Choroid plexus epithelial cell (primary cell): ENCODE measurements around the gene HECW1.
"Not testable (repeated sequence)": the region's sequence is repeated elsewhere in the genome, so short reads cannot be mapped to it uniquely, and the experiment has no call there.

Source experiments
- DNase-seq: peaks from one replicate; pipeline ENCODE4 v3.0.0-alpha.2; 2010; ENCODE audit warnings: low read depth
- H3K4me3 ChIP-seq: 2 replicates; pipeline ENCODE4 v1.5.1; 2011; ENCODE audit warnings: low read depth, mild to moderate bottlenecking, control low read depth, low read length, moderate library complexity
- CTCF ChIP-seq: conservative IDR thresholded peaks from 2 replicates; pipeline ENCODE4 v1.5.1; 2011; ENCODE audit warnings: low read depth, mild to moderate bottlenecking, control low read depth, inconsistent platforms, low read length, moderate library complexity

HECW1 gene

GRCh38 chr7:43480581-43480980 lies 368.1 kb downstream of the HECW1 start:
- DNase-seq = no peak
- no peak for TF ChIP-seq CTCF
- no peak overlapping the region for H3K4me3 ChIP-seq

- TF ChIP-seq CTCF = no peak
- peak; percentile 72 for DNase-seq
- no peak overlapping the region for H3K4me3 ChIP-seq
Observed at GRCh38 chr7:43481902-43482678, 369.6 kb downstream of the HECW1 start.

- TF ChIP-seq CTCF = no peak
- DNase-seq = no peak
- no peak overlapping the region for H3K4me3 ChIP-seq
Observed at GRCh38 chr7:43482679-43483252, 370.3 kb downstream of the HECW1 start.

- DNase-seq = no peak
- no peak overlapping the region for H3K4me3 ChIP-seq
- TF ChIP-seq CTCF = no peak
Observed at GRCh38 chr7:43484678-43485395, 372.4 kb downstream of the HECW1 start.

- no peak overlapping the region for H3K4me3 ChIP-seq
- DNase-seq = no peak
- no peak for TF ChIP-seq CTCF
Observed at GRCh38 chr7:43485580-43485979, 373.1 kb downstream of the HECW1 start.

- H3K4me3 ChIP-seq = not testable (repeated sequence)
Observed at GRCh38 chr7:43486008-43486407, 373.6 kb downstream of the HECW1 start.

GRCh38 chr7:43486634-43487033 lies 374.2 kb downstream of the HECW1 start:
- no peak overlapping the region for H3K4me3 ChIP-seq
- TF ChIP-seq CTCF = no peak
- DNase-seq = no peak

More at GRCh38 chr7:43486008-43486407, 373.6 kb downstream of the HECW1 start:
- DNase-seq = not testable (repeated sequence)
